Measurements from ENCODE around the gene DENND1A.

- TF ChIP-seq POLR2AphosphoS5 (IDR thresholded peaks at IDR 0.05; ENCODE audit: borderline replicate concordance, low read depth, low read length): no peak
- no peak for TF ChIP-seq EZH2 (IDR thresholded peaks at IDR 0.05)
- TF ChIP-seq FOXP2 (optimal IDR thresholded peaks at IDR 0.05; ENCODE audit: control extremely low read depth, extremely low read length, insufficient read depth): no peak
Observed at GRCh38 chr9:123848447-123849085, 81.4 kb downstream of the DENND1A start.
